ELR (cell line): ENCODE results near the gene USP20.
"Not testable (repeated sequence)": the region's sequence is repeated elsewhere in the genome, so short reads cannot be mapped to it uniquely, and the experiment has no call there.

ENCODE experiments used
- DNase-seq: peaks from one replicate; pipeline ENCODE4 v3.0.0-alpha.2; 2015; ENCODE audit warnings: low read depth

The USP20 gene

GRCh38 chr9:129890718-129891299 lies 55.6 kb downstream of the USP20 start:
- DNase-seq = not testable (repeated sequence)

GRCh38 chr9:129891569-129891968 lies 56.3 kb downstream of the USP20 start:
- DNase-seq = no peak

- DNase-seq = no peak
These were observed 59.0 kb downstream of the USP20 start for GRCh38 chr9:129894120-129894823.

- no peak for DNase-seq
These were observed 60.4 kb downstream of the USP20 start for GRCh38 chr9:129895376-129896268.

- DNase-seq = no peak
These were observed 62.0 kb downstream of the USP20 start for GRCh38 chr9:129897263-129897662.

GRCh38 chr9:129898185-129898584 lies 62.9 kb downstream of the USP20 start:
- DNase-seq = peak; percentile 47

GRCh38 chr9:129899620-129900019 lies 64.4 kb downstream of the USP20 start:
- no peak for DNase-seq

- DNase-seq = no peak
These were observed 65.2 kb downstream of the USP20 start for GRCh38 chr9:129900263-129901027.

GRCh38 chr9:129901993-129902739 lies 66.9 kb downstream of the USP20 start:
- DNase-seq = no peak

- no peak for DNase-seq
These were observed 67.5 kb downstream of the USP20 start for GRCh38 chr9:129902740-129903134.

- DNase-seq = no peak
These were observed 69.5 kb downstream of the USP20 start for GRCh38 chr9:129904734-129905133.

- no peak for DNase-seq
These were observed 71.0 kb downstream of the USP20 start for GRCh38 chr9:129906298-129906697.

- DNase-seq = peak; percentile 64
These were observed 71.9 kb downstream of the USP20 start for GRCh38 chr9:129907201-129907600.

- no peak for DNase-seq
These were observed 73.6 kb downstream of the USP20 start for GRCh38 chr9:129908906-129909305.

GRCh38 chr9:129909851-129910250 lies 74.6 kb downstream of the USP20 start:
- no peak for DNase-seq

- DNase-seq = peak; percentile 99
These were observed 75.6 kb downstream of the USP20 start for GRCh38 chr9:129910628-129911567.

GRCh38 chr9:129914051-129914450 lies 78.8 kb downstream of the USP20 start:
- DNase-seq = no peak

GRCh38 chr9:129916707-129917106 lies 81.4 kb downstream of the USP20 start:
- no peak for DNase-seq

- DNase-seq = no peak
These were observed 83.2 kb downstream of the USP20 start for GRCh38 chr9:129918296-129918950.

- no peak for DNase-seq
These were observed 84.0 kb downstream of the USP20 start for GRCh38 chr9:129919277-129919676.
